K562 (cell line): ENCODE measurements around the gene OR2T10. TPM values are rescaled to one million over a fixed set of nuclear protein-coding genes. Genes with fewer than 3 reads are reported as not detected.

Source experiments
- DACH1 ChIP-seq: fragments of 450-650 bp; IDR thresholded peaks from 2 replicates; pipeline ENCODE4 v1.6.1; 2018; ENCODE audit not compliant: partially characterized antibody
- RAD21 ChIP-seq, 2 experiments: fragments of 250-450 bp in 1 of 2; fragments of 450-650 bp in 1 of 2; sonication (Bioruptor Pico) in 1 of 2; formaldehyde crosslinking in 1 of 2; IDR thresholded peaks in 1 of 2; conservative IDR thresholded peaks in 1 of 2; 2 replicates each; pipeline versions ENCODE4 v1.4.0 to v1.8.0; 2020 to 2022; ENCODE audit warnings: mild to moderate bottlenecking in 2 of 2, moderate library complexity in 1 of 2
- SETDB1 ChIP-seq: IDR thresholded peaks from one replicate; pipeline ENCODE4 v1.6.1; 2012; ENCODE audit warnings: low read length, control low read depth, inconsistent platforms
- ZBED1 ChIP-seq: IDR thresholded peaks from 2 replicates; pipeline ENCODE4 v1.6.1; 2014
- ZNF23 ChIP-seq: fragments of 250-450 bp; sonication (Bioruptor Pico); IDR thresholded peaks from 2 replicates; pipeline ENCODE4 v1.4.0; 2020; ENCODE audit warnings: mild to moderate bottlenecking
- ZNF695 ChIP-seq: fragments of 450-650 bp; formaldehyde crosslinking; IDR thresholded peaks from 2 replicates; pipeline ENCODE4 v1.4.0; 2020; ENCODE audit warnings: mild to moderate bottlenecking, moderate library complexity
- ZNF76 ChIP-seq: fragments of 250-450 bp; sonication (Bioruptor Pico); IDR thresholded peaks from 2 replicates; pipeline ENCODE4 v1.4.0; 2020; ENCODE audit warnings: mild to moderate bottlenecking, moderate library complexity, borderline replicate concordance
- polyA plus RNA-seq, 8 experiments: library from polyadenylated mRNA; depleted of rRNA in 4 of 8; stranded (reverse) in 5 of 8; unstranded in 3 of 8; fragments of >200 nt; fragmentation: Nextera tagmentation in 2 of 8; fragmentation: Illumina TruSeq in 1 of 8; extraction: Ambion mirVana in 2 of 8; extraction: Trizol in 1 of 8; gene quantifications; 2 replicates each; pipeline versions ENCODE4 v1.2.1 to v1.2.3, GENCODE V29; 2011 to 2014; ENCODE audit warnings: inconsistent platforms in 1 of 8, missing spikeins in 1 of 8
- total RNA-seq, 7 experiments: library from RNA; depleted of rRNA in 6 of 7; stranded (reverse); fragments of >200 nt in 6 of 7; fragmentation: Illumina TruSeq in 2 of 7; extraction: Trizol in 2 of 7; gene quantifications; 2 replicates each; pipeline versions ENCODE4 v1.2.1 to v1.2.3, GENCODE V29; 2011 to 2021; ENCODE audit warnings: low replicate concordance in 1 of 7
- TF ChIP-seq, protein P1 (sequence below), 3 experiments: IDR thresholded peaks in 2 of 3; conservative IDR thresholded peaks in 1 of 3; 2 replicates each; pipeline ENCODE4 v1.5.1; 2011 to 2012; ENCODE audit warnings: low read length in 3 of 3, mild to moderate bottlenecking in 3 of 3, control low read depth in 2 of 3, improper control_type of control experiment in 1 of 3, inconsistent platforms in 1 of 3, low read depth in 1 of 3, mixed read lengths in 1 of 3, moderate library complexity in 1 of 3; ENCODE audit not compliant: insufficient read depth in 2 of 3
- TF ChIP-seq, protein P2 (sequence below): fragments of 450-650 bp; conservative IDR thresholded peaks from 2 replicates; pipeline ENCODE4 v1.6.1; 2016; ENCODE audit warnings: missing genetic modification characterization, low read depth, mild to moderate bottlenecking, missing compliant biosample characterization, moderate library complexity

The OR2T10 gene
- total and polyA plus RNA-seq, 9 of the 15 experiments (the other 6 are each of a cell fraction or from before 2014, with no cell fraction given) = not detected

DNA sequence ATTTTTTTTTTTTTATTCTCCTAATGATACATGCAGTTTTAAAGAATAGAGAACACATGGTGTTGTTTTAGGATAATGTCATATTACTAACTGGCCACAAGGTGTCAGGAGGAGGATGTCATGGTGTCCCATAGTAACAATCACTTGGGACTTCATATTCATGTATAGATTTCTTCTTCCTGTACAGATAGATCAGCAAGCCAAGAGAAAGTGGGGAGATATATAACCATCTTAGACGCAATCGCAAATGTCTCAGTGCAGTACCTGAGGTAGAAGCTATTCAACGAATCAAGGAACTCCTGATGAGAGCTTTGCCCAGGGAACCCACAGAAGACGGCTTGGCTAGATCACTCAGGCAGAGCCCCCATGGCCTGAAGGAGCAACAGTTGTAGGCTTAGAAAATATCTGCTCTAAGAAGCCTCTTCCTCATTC, 25.1 kb upstream of the OR2T10 start (continued):
- TF ChIP-seq RAD21 (CRISPR knock-in tag; conservative IDR thresholded peaks at IDR 0.05 in 1 of 2, IDR thresholded peaks at IDR 0.05 in 1 of 2) (peak; percentile 34 to 63; a peak in 3 of 4 replicates), SETDB1 (no peak), DACH1 (no peak), ZNF23 (CRISPR knock-in tag) (no peak), ZNF695 (no peak), ZBED1 (no peak), ZNF76 (CRISPR knock-in tag) (no peak)
- TF ChIP-seq, protein P1, sequence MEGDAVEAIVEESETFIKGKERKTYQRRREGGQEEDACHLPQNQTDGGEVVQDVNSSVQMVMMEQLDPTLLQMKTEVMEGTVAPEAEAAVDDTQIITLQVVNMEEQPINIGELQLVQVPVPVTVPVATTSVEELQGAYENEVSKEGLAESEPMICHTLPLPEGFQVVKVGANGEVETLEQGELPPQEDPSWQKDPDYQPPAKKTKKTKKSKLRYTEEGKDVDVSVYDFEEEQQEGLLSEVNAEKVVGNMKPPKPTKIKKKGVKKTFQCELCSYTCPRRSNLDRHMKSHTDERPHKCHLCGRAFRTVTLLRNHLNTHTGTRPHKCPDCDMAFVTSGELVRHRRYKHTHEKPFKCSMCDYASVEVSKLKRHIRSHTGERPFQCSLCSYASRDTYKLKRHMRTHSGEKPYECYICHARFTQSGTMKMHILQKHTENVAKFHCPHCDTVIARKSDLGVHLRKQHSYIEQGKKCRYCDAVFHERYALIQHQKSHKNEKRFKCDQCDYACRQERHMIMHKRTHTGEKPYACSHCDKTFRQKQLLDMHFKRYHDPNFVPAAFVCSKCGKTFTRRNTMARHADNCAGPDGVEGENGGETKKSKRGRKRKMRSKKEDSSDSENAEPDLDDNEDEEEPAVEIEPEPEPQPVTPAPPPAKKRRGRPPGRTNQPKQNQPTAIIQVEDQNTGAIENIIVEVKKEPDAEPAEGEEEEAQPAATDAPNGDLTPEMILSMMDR (IDR thresholded peaks at IDR 0.05 in 2 of 3, conservative IDR thresholded peaks at IDR 0.05 in 1 of 3; ENCODE audit: insufficient read depth in 2 of 3, low read depth in 1 of 3, low read length in 3 of 3) = peak; percentile 9 to 35 (median 19); a peak in 2 of 6 replicates
- TF ChIP-seq, protein P2, sequence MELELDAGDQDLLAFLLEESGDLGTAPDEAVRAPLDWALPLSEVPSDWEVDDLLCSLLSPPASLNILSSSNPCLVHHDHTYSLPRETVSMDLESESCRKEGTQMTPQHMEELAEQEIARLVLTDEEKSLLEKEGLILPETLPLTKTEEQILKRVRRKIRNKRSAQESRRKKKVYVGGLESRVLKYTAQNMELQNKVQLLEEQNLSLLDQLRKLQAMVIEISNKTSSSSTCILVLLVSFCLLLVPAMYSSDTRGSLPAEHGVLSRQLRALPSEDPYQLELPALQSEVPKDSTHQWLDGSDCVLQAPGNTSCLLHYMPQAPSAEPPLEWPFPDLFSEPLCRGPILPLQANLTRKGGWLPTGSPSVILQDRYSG (tag) = no peak
